Neural crest cell (in vitro differentiated cells): ENCODE data around the gene ANKDD1B. TPM values are rescaled to one million over a fixed set of nuclear protein-coding genes. Genes with fewer than 3 reads are reported as not detected.
A peak's percentile ranks its signal among the peaks of the same experiment; 100 is the strongest.
"Not testable (repeated sequence)": the region's sequence is repeated elsewhere in the genome, so short reads cannot be mapped to it uniquely, and the experiment has no call there.

Experiments
- DNase-seq: peaks from one replicate; pipeline ENCODE4 v3.0.0; 2021; ENCODE audit warnings: low read depth, mixed read lengths, low spot score
- H3K27ac Mint-ChIP-seq: one replicate; pipeline ENCODE4 v1.8.0; 2021; ENCODE audit warnings: mild to moderate bottlenecking, mixed read lengths; ENCODE audit not compliant: unreplicated experiment
- H3K27me3 Mint-ChIP-seq: 2 replicates; pipeline ENCODE4 v1.8.0; 2021; ENCODE audit warnings: low read depth, mild to moderate bottlenecking, mixed read lengths
- H3K36me3 Mint-ChIP-seq: 2 replicates; pipeline ENCODE4 v1.8.0; 2021; ENCODE audit warnings: low read depth, mild to moderate bottlenecking, mixed read lengths
- H3K4me1 Mint-ChIP-seq: 2 replicates; pipeline ENCODE4 v1.8.0; 2021; ENCODE audit warnings: mixed read lengths
- H3K4me3 Mint-ChIP-seq: one replicate; pipeline ENCODE4 v1.8.0; 2021; ENCODE audit warnings: mild to moderate bottlenecking, mixed read lengths
- H3K9me3 Mint-ChIP-seq: 2 replicates; pipeline ENCODE4 v1.8.0; 2021; ENCODE audit warnings: mixed read lengths
- total RNA-seq: library from RNA; stranded (reverse); gene quantifications from 2 replicates; pipeline ENCODE4 v1.2.1, GENCODE V29; 2021
- TF ChIP-seq, protein P1 (sequence below): fragments of 200-600 bp; sonication (generic); conservative IDR thresholded peaks from 2 replicates; pipeline ENCODE4 v1.5.0; 2021; ENCODE audit warnings: antibody characterized with exemption, mild to moderate bottlenecking

The ANKDD1B gene
- total RNA-seq, 1 donor from 2014 or later, result 0.28 TPM

DNA sequence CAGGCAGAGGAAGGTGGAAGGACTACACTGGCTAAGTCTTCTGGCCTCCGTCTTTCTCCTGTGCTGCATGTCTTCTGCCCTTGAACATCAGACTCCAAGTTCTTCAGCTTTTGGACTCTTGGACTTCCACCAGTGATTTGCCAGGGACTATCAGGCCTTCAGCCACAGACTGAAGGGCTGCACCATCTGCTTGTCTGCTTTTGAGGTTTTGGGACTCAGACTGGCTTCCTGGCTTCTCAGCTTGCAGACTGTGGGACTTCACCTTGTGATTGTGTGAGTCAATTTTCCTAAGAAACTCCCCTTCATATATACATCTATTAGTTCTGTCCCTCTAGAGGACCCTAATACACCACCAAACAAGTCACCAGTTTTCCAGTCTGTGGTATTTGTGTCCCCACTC lies 9.7 kb upstream of the ANKDD1B start:
- TF ChIP-seq, protein P1, sequence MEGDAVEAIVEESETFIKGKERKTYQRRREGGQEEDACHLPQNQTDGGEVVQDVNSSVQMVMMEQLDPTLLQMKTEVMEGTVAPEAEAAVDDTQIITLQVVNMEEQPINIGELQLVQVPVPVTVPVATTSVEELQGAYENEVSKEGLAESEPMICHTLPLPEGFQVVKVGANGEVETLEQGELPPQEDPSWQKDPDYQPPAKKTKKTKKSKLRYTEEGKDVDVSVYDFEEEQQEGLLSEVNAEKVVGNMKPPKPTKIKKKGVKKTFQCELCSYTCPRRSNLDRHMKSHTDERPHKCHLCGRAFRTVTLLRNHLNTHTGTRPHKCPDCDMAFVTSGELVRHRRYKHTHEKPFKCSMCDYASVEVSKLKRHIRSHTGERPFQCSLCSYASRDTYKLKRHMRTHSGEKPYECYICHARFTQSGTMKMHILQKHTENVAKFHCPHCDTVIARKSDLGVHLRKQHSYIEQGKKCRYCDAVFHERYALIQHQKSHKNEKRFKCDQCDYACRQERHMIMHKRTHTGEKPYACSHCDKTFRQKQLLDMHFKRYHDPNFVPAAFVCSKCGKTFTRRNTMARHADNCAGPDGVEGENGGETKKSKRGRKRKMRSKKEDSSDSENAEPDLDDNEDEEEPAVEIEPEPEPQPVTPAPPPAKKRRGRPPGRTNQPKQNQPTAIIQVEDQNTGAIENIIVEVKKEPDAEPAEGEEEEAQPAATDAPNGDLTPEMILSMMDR, result no peak
- no peak for DNase-seq
- Mint-ChIP-seq H3K27me3 (no peaks in the 10 kb centered on the region), H3K9me3 (no peaks in the 10 kb centered on the region), H3K4me3 (no peak overlapping the region), H3K27ac (no peak overlapping the region), H3K36me3 (peaks cover 9% of the 10 kb centered on the region), H3K4me1 (peaks cover 13% of the 10 kb centered on the region)

DNA sequence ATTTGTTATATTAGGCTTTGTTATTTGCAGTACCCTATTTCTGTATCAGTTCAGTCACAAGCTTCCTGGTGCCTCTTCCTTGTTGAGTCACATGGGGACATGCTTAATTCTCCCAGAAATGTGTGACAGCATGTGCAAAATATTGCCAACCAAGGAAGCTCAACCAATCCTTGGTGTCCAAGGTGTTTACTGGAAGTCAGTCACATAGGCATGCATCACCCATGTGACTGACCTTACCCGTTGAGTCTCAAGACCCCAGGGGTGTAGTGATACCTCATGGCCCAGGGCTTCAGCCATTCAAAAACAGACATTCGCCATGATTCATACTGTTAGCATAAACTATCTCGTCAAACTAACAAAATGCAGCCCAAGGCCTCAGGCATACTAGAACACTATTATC lies 9.3 kb upstream of the ANKDD1B start:
- H3K4me1 Mint-ChIP-seq, result peaks cover 17% of the 10 kb centered on the region
- DNase-seq, result no peak
- TF ChIP-seq, protein P1, result no peak
- H3K27ac Mint-ChIP-seq, result no peak overlapping the region
- H3K36me3 Mint-ChIP-seq, result peaks cover 9% of the 10 kb centered on the region
- H3K27me3 Mint-ChIP-seq, result no peaks in the 10 kb centered on the region
- no peak overlapping the region for H3K4me3 Mint-ChIP-seq
- no peaks in the 10 kb centered on the region for H3K9me3 Mint-ChIP-seq

DNA sequence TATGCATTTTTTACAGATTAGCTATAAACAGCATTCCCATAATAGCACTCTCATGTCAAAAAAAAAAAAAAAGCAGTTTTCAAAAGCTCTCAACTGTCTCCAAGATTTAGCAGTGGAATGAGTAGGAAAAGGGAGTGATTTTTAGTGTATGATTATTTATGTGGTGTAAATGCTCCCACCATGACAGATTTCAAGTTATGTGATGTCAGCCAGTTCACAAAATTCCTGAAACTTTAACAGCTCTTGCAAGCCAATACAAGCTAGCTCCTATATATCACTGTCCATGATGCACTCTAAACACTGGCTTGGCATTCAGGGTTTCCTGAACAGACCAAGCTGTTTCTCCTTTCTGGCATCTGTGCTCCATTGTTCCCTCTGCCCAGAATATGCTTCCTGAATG lies 7.9 kb upstream of the ANKDD1B start:
- TF ChIP-seq, protein P1, result no peak
- no peak for DNase-seq
- H3K27me3 Mint-ChIP-seq, result no peaks in the 10 kb centered on the region
- H3K27ac Mint-ChIP-seq, result peak overlapping the region; percentile 7
- peaks cover 9% of the 10 kb centered on the region for H3K36me3 Mint-ChIP-seq
- peaks cover 17% of the 10 kb centered on the region for H3K4me1 Mint-ChIP-seq
- no peaks in the 10 kb centered on the region for H3K9me3 Mint-ChIP-seq
- H3K4me3 Mint-ChIP-seq, result no peak overlapping the region

DNA sequence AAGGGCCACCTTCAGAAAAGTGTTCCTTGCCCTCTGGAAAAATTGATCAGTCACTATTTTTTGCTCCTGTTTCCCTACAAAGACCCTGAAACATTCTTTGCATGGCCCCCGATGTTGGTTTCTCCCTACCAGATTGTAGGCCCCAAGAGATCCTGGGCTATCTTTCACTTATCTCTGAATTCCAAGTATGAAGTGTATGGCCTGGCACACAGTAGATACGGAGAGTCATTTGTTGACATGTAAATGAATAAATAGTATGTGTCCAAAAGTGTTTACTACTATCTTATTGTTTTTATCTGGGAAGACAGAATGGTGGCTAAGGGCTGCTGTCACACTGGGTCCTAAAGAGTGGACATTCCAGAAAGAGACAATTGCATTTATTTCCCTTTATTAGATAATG lies 7.4 kb upstream of the ANKDD1B start:
- Mint-ChIP-seq H3K27me3 (no peaks in the 10 kb centered on the region), H3K27ac (peak overlapping the region; percentile 7), H3K9me3 (no peaks in the 10 kb centered on the region), H3K4me1 (peaks cover 17% of the 10 kb centered on the region), H3K4me3 (no peak overlapping the region), H3K36me3 (peaks cover 9% of the 10 kb centered on the region)
- TF ChIP-seq, protein P1, result no peak
- DNase-seq, result no peak

DNA sequence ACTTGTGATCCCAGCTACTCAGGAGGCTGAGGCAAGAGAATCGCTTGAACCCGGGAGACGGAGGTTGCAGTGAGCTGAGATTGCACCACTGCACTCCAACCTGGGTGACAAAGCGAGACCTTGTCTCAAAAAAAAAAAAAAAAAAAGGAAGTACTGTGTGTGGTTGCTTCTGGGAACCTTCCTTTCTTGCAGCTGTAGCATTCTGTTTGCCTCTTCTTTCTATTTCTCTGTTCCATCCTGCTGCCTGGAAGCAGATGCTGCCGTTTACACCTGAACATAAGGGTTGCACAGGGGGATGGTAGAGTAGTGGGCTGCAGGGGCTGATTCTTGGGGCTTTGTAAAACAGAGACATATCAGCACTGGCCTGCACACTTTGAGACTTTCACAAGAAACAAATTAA lies 3.9 kb upstream of the ANKDD1B start:
- not testable (repeated sequence) for H3K27ac Mint-ChIP-seq, H3K4me3 Mint-ChIP-seq, H3K36me3 Mint-ChIP-seq

DNA sequence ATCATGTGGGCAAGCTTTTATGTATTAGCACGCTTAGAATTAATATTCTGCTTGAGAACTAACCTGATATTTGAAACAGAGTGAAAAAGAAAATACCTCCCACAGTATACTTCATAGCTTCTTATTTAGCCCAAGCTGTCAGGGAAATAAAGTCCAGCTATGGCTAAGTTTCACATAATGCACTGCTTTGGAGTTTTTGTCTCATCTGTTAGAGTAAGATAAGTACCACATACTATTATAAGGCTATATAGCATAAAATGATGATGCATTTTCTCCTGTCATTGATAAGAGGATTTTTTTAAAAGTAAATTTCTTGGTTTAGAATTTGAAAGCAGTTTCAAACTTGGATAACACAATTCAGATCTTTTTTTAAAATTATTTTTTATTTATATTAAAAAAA lies 2.4 kb upstream of the ANKDD1B start:
- TF ChIP-seq, protein P1, result no peak
- DNase-seq, result no peak
- Mint-ChIP-seq H3K9me3 (no peaks in the 10 kb centered on the region), H3K27me3 (peaks cover 5% of the 10 kb centered on the region), H3K4me3 (no peak overlapping the region), H3K4me1 (peaks cover 20% of the 10 kb centered on the region), H3K27ac (no peak overlapping the region), H3K36me3 (no peaks in the 10 kb centered on the region)

More for the DNA sequence above, 3.9 kb upstream of the ANKDD1B start:
- H3K9me3 Mint-ChIP-seq, DNase-seq, H3K27me3 Mint-ChIP-seq: not testable (repeated sequence)
- H3K4me1 Mint-ChIP-seq, result peaks cover 26% of the 10 kb centered on the region
